LNCaP clone FGC (cell line): ENCODE results near the gene SIK3.
A peak's percentile ranks its signal among the peaks of the same experiment; 100 is the strongest.

Experiments
- DNase-seq: peaks from one replicate; pipeline ENCODE4 v3.0.0-alpha.2; 2011; ENCODE audit warnings: low read depth
- H3K4me3 ChIP-seq: 2 replicates; pipeline ENCODE4 v1.5.1; 2011; ENCODE audit warnings: mild to moderate bottlenecking, low read depth, low read length, control low read depth
- TF ChIP-seq, protein P1 (sequence below): IDR thresholded peaks from 2 replicates; pipeline ENCODE4 v1.5.1; 2012; ENCODE audit warnings: mild to moderate bottlenecking; ENCODE audit not compliant: control insufficient read depth, insufficient read depth; ENCODE audit errors: extremely low read depth

Gene SIK3

DNA sequence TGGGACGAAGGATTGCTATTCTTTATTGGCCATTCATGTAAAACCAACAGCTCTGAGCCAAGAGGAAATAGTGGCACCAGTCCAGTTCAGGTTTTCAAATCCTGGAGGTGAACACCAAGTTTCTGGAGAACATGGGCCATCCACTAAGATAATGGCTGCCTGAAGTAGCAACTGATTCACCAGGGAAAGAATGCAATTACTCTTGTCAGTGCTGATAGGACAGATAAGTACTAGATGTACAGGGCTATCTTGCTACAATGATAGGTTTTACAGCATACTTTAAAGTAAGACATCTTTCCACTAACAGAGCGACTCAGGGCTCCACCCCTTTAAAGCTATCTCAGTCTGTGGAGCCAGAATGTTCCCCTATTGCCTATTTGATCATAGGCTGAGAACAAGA is 224.0 kb downstream of the SIK3 start:
- H3K4me3 ChIP-seq, result no peak overlapping the region
- TF ChIP-seq, protein P1, sequence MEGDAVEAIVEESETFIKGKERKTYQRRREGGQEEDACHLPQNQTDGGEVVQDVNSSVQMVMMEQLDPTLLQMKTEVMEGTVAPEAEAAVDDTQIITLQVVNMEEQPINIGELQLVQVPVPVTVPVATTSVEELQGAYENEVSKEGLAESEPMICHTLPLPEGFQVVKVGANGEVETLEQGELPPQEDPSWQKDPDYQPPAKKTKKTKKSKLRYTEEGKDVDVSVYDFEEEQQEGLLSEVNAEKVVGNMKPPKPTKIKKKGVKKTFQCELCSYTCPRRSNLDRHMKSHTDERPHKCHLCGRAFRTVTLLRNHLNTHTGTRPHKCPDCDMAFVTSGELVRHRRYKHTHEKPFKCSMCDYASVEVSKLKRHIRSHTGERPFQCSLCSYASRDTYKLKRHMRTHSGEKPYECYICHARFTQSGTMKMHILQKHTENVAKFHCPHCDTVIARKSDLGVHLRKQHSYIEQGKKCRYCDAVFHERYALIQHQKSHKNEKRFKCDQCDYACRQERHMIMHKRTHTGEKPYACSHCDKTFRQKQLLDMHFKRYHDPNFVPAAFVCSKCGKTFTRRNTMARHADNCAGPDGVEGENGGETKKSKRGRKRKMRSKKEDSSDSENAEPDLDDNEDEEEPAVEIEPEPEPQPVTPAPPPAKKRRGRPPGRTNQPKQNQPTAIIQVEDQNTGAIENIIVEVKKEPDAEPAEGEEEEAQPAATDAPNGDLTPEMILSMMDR, result no peak
- DNase-seq, result peak; percentile 46

DNA sequence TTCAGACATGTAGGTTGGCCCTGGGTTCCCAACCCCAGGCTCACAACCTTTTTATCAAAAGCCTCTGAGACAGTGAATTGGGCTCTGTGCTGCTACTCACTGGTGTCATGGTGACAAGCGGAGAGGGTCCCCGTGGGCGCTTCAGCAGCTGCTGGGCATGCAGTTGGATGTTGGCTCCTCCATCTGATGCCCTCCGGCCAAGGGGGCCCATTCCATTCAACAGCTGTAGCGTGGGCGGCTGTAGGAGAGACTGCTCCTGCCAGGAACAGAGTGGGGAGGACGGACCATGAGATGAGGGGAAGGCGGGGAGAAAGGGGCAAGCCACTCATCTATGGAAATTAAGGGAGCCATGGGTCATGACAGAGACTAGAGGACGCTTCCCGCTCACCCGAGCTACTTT is 224.8 kb downstream of the SIK3 start:
- TF ChIP-seq, protein P1, result no peak
- no peak for DNase-seq
- no peak overlapping the region for H3K4me3 ChIP-seq

DNA sequence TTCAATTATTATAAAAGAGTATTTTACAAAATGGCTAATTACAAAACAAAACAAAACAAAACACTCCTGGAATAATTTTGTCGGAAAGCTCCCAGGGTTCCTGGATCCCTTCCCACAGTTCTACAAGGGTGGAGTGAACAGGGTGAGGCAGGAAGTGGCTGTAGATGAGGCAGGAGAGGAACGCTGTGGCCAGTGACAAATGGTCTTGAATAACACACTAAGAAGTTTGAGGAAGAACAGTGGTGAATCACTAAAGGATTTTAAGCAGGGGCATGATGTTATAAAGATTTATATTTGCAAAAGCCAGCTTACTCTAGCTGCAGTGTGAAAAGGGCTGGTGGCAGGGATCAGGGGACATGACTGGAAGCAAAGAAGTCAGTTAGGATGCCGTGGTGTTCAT is 227.0 kb downstream of the SIK3 start:
- TF ChIP-seq, protein P1, result no peak
- H3K4me3 ChIP-seq, result no peak overlapping the region
- DNase-seq, result no peak

DNA sequence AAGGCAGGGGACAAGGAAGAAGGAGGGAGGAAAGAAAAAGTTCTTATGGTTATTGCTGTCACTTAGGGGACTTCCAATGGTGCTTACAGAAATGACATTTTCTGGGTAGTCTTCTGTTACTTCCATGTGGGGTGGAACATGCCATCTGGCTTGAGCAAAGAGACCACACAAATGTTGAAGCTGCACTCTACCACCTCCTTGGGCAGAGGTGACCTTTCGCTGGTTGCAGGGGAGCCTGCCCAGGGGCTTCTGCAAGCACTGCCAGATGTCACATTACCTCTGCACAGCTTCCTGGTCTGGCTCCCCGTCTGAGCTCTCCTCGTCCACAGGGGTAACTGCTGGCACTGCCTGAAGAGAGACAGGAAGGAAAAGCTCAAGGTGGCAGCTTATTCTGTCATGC is 228.2 kb downstream of the SIK3 start:
- TF ChIP-seq, protein P1, result no peak
- DNase-seq, result no peak
- H3K4me3 ChIP-seq, result no peak overlapping the region

DNA sequence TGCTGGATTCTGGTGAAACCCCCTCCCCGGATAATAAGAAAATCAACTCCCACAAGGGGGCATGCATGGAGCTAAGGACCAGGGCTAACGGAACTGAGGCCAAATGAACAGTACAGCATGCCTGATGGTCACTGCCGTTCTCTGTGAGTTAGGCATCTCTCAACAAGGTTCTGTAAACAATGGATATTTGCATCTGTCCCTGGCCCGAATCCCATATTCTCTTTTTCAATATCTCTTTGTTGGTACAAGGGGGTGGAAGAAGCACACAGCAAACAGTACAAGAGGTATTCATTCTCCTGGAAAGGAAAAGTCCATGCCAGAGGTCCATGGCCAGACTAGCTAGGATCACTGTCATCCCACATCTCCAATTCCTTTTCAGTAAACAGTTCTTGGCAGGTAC is 228.6 kb downstream of the SIK3 start:
- peak; percentile 89 for DNase-seq
- no peak overlapping the region for H3K4me3 ChIP-seq

DNA sequence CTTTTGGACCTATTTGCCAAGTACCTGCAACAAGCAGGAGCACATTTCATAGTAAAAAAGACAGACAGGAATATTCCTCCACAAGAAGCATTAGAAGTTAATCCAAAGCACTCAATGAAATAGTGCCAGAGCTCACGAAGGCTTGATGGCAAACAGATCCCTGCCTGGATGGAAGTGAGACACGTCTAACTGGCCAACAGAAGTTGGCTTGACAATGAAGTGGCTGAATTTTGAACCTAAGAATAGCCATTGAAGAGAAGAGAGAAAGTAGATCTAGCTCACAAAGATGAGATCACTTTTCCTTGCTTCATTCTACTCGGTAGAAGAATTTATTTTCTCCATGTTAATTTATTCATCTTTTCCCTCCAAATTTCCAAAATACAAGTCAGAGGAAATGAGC is 230.2 kb downstream of the SIK3 start:
- DNase-seq, result no peak
- H3K4me3 ChIP-seq, result no peak overlapping the region
- TF ChIP-seq, protein P1, result no peak

More for the DNA sequence above, 228.6 kb downstream of the SIK3 start:
- TF ChIP-seq, protein P1, result no peak

DNA sequence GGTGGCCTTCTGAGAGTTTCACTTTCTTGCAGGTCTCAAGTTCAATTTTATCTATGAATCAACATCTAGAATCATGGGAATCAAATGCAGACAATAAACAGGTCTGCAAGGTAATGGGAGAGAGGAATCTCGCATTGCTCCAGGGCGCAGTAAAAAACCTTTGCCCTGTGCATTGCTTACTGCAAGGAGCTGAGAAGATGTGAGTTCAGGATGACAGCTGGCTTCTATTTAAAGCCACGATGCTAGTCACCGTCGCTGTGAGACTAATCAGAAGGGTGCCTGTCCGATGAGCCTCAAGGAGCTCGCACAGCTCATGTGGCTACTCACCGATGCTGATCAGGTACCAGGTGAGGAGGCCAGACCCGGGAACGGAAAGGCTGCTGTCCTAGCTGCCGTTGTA is 230.6 kb downstream of the SIK3 start:
- TF ChIP-seq, protein P1, result no peak
- no peak for DNase-seq
- H3K4me3 ChIP-seq, result no peak overlapping the region
